HUES48 (cell line): ENCODE data around the gene NPRL2.

Source experiments
- H3K27ac ChIP-seq: one replicate; pipeline ENCODE4 v1.7.0; 2013; ENCODE audit warnings: low read depth, low read length, inconsistent platforms
- H3K27me3 ChIP-seq: 2 replicates; pipeline ENCODE4 v1.6.1; 2013; ENCODE audit warnings: mild to moderate bottlenecking, low read length; ENCODE audit not compliant: control insufficient read depth, insufficient read depth
- H3K36me3 ChIP-seq: 2 replicates; pipeline ENCODE4 v1.6.1; 2013; ENCODE audit warnings: low read length; ENCODE audit not compliant: control insufficient read depth, insufficient read depth
- H3K4me1 ChIP-seq: 2 replicates; pipeline ENCODE4 v1.6.1; 2013; ENCODE audit warnings: mild to moderate bottlenecking, low read length; ENCODE audit not compliant: control insufficient read depth, insufficient read depth
- H3K4me3 ChIP-seq: 2 replicates; pipeline ENCODE4 v1.5.1; 2013; ENCODE audit warnings: mild to moderate bottlenecking, low read depth, low read length
- H3K9ac ChIP-seq: 2 replicates; pipeline ENCODE4 v1.6.1; 2013; ENCODE audit warnings: mild to moderate bottlenecking, low read depth, low read length, moderate library complexity
- H3K9me3 ChIP-seq: 2 replicates; pipeline ENCODE4 v1.6.1; 2013; ENCODE audit warnings: low read length; ENCODE audit not compliant: control insufficient read depth, insufficient read depth

The NPRL2 gene

DNA sequence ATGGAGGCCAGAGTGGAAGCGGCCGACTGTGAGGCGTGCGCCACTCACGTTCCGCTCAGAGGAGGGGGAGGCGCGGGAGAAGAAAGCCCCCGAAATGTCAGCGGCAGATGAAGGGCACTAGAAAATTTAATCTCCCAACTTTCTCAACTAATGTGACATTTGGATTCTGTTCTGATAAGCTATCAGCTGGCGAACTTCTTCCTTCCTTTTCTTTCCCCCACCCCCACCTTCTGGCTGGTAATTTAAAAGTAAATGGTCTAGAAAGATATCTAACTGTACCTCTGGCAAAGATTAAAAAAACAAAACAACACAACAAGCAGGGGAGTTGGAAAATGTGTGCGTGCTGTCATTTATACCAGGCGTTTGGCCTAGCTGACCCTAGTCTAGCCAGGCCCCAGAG is 35.2 kb upstream of the NPRL2 start:
- Histone ChIP-seq H3K27me3 (no peaks in the 10 kb centered on the region), H3K9ac (no peak overlapping the region), H3K4me1 (no peaks in the 10 kb centered on the region), H3K9me3 (no peaks in the 10 kb centered on the region), H3K36me3 (no peaks in the 10 kb centered on the region), H3K27ac (no peak overlapping the region), H3K4me3 (no peak overlapping the region)

DNA sequence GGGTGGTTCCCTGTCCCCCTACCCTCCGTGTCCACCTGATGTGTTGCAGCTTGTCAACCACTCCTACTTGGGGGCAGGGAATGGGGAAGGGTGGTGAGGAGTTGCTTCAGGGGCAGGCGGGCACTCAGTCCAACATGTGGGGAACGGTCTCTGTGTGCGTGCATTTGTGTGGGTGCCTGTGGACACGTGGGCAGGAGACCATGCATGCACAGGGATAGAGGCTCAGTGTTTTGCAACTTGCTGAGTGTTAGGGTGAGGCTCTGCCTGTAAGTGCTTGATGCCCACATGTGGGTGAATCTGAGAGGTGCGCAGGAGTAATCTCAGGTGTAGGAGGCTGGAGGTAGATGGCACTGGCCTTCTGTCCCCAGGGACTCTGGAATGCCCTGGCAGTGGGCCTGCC is 33.2 kb upstream of the NPRL2 start:
- Histone ChIP-seq H3K9ac (no peak overlapping the region), H3K27me3 (no peaks in the 10 kb centered on the region), H3K36me3 (no peaks in the 10 kb centered on the region), H3K9me3 (no peaks in the 10 kb centered on the region), H3K4me1 (no peaks in the 10 kb centered on the region), H3K27ac (no peak overlapping the region), H3K4me3 (no peak overlapping the region)

DNA sequence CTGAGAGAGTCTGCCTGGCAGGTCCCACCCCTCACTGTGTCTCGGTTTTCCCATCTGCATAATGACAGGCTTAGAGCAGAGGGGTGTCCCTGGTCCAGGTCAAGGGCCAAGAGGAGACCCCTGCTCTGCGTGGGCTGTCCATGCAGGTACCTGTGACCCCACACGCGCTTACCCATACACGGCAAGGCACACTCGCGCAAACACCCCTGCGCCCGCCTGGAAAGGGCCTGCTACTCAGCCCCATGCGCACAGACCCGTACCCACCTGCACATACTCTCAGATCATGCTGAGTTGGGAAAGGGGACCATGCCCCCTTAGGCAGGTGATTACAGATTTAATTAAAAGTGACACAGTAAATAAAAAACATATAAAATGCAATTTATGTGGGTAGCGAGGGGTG is 32.1 kb upstream of the NPRL2 start:
- no peak overlapping the region for H3K9ac ChIP-seq
- no peaks in the 10 kb centered on the region for H3K9me3 ChIP-seq
- H3K27ac ChIP-seq = no peak overlapping the region
- H3K36me3 ChIP-seq = no peaks in the 10 kb centered on the region
- H3K27me3 ChIP-seq = no peaks in the 10 kb centered on the region
- H3K4me1 ChIP-seq = no peaks in the 10 kb centered on the region
- no peak overlapping the region for H3K4me3 ChIP-seq

DNA sequence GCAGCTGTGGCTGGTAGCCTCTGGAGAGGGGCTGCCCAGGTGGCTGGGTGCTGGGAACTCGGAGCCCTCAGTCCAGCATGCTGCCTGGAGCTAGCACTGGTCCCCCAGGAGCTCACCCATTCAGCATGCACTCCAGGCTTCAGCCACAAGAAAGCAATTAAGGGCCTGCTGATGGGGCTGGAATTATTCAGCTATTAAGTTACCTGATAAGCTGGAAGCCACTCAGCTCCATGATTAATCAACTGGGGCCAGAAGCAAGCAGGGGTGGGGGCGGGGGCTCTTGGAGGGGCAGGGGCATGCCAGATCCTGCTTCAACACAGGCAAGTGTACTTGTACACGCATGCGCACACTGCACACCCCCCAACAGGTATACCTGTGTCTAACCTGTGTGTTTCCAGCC is 30.8 kb upstream of the NPRL2 start:
- Histone ChIP-seq H3K36me3 (no peaks in the 10 kb centered on the region), H3K4me1 (no peaks in the 10 kb centered on the region), H3K27me3 (no peaks in the 10 kb centered on the region), H3K4me3 (no peak overlapping the region), H3K9ac (no peak overlapping the region), H3K27ac (no peak overlapping the region), H3K9me3 (no peaks in the 10 kb centered on the region)

DNA sequence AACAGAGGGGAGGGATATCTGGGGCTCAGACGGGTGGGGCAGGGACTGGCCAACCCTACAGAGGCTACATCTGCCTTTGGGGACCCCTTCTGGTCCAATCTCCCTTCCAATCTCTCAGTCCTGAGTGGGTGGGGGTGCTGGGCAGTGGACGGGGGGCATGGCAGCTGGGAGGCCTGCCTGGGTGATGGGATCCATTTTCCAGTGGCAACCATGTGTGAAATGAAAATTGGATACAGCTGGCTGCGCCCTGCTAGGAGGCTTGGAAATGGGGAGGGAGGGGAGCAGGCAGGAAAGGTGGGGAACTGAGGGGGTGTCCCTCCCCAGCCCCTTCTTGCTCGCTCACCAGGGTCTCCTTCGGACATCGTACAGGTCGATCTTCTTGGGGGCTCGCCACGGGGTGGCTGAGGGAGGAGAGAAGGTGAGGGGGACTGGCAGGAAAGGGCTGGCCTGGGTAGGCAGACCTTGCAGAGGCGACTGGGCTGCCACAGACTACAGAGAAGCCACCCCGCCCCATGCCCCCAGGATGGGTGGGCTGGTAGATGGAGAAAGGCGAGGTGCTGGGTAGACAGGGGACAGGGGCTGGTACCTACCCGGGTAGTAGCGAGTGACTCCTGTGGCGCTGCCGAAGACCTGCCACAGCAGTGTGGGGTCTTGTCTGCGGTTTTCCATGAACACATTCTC is 30.0 kb upstream of the NPRL2 start:
- H3K27me3 ChIP-seq = no peaks in the 10 kb centered on the region
- no peak overlapping the region for H3K4me3 ChIP-seq
- no peak overlapping the region for H3K27ac ChIP-seq
- H3K9ac ChIP-seq = no peak overlapping the region
- H3K9me3 ChIP-seq = no peaks in the 10 kb centered on the region
- no peaks in the 10 kb centered on the region for H3K4me1 ChIP-seq
- no peaks in the 10 kb centered on the region for H3K36me3 ChIP-seq

DNA sequence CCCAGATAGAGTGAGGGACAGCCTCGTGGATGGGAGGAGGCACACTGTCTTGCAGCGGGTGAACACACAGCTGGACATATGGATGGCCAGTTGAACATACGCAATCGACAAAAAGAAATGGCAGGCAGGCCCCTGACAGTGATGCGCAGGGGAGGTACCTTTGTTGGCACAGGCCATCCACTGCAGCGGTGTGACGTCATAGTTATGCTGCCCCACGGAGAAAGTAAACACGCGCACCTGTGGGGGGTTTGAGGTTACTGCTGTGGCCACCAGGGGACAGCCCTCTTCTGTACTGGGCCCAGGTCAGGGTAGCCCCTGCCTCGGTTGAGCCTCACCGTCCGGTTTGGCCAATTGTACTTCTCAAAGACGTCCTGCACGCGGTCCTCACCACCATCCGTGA is 28.2 kb upstream of the NPRL2 start:
- Histone ChIP-seq H3K4me3 (no peak overlapping the region), H3K27me3 (no peaks in the 10 kb centered on the region), H3K4me1 (no peaks in the 10 kb centered on the region), H3K9me3 (no peaks in the 10 kb centered on the region), H3K36me3 (no peaks in the 10 kb centered on the region), H3K27ac (no peak overlapping the region), H3K9ac (no peak overlapping the region)

DNA sequence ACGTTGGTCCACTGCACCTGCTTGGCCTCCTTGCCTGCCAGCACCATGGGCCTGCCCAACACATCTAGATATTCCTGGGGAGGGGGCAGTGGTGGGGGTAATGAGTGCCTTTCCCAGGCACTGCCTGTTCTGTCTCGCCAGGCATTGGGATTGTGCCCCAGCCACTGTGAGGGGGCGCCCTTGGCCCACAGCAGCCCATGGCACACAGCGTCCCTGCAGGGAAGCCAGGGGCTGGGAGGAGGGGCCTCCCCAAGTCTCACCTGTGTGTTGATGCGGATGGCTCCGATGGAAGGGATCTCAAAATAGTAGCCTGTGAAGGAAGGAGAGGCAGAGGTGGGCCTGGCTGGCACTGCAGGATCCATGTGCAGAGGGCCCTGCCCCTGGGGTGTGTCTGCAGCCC is 27.4 kb upstream of the NPRL2 start:
- Histone ChIP-seq H3K9me3 (no peaks in the 10 kb centered on the region), H3K4me1 (peaks cover 2% of the 10 kb centered on the region; the same call in 1 of the 2 replicates), H3K27ac (no peak overlapping the region), H3K4me3 (no peak overlapping the region), H3K27me3 (no peaks in the 10 kb centered on the region), H3K36me3 (no peaks in the 10 kb centered on the region), H3K9ac (no peak overlapping the region)

DNA sequence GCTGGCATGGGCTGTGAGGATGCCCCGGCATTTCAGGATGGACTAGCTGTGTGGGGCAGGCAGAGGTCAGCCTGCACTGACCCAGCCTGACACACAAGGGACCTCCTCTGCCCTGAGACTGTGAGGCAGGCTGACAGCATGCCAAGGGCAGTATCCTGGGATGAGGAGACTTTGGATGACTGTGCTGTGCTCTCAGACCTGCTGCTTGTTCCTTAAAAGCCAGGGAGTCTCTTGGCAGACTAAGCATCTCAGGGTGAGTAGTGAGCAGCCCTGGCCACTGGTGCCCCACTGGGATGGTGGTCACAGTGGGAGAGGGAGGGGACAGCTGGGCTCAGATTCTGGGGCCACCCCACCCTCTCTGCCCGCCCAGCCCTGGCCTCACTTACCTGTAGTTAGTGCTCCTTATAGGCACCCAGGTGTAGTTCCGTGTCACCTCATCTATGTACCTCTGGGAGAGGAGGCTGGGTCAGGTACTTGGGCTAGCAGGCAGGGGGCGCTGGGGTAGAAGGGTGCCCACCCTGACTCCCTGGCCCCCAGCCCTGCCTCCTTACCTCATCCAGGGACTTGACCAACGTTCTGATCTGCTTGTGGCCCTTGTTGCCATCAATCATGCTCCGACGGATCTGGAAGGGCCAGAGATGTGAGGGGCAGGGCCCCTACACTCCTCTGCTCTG is 24.8 kb upstream of the NPRL2 start:
- H3K4me3 ChIP-seq = no peak overlapping the region
- H3K9ac ChIP-seq = no peak overlapping the region
- no peaks in the 10 kb centered on the region for H3K27me3 ChIP-seq
- peaks cover 9% of the 10 kb centered on the region; the same call in 1 of the 2 replicates for H3K4me1 ChIP-seq
- no peaks in the 10 kb centered on the region for H3K36me3 ChIP-seq
- no peaks in the 10 kb centered on the region for H3K9me3 ChIP-seq
- no peak overlapping the region for H3K27ac ChIP-seq

DNA sequence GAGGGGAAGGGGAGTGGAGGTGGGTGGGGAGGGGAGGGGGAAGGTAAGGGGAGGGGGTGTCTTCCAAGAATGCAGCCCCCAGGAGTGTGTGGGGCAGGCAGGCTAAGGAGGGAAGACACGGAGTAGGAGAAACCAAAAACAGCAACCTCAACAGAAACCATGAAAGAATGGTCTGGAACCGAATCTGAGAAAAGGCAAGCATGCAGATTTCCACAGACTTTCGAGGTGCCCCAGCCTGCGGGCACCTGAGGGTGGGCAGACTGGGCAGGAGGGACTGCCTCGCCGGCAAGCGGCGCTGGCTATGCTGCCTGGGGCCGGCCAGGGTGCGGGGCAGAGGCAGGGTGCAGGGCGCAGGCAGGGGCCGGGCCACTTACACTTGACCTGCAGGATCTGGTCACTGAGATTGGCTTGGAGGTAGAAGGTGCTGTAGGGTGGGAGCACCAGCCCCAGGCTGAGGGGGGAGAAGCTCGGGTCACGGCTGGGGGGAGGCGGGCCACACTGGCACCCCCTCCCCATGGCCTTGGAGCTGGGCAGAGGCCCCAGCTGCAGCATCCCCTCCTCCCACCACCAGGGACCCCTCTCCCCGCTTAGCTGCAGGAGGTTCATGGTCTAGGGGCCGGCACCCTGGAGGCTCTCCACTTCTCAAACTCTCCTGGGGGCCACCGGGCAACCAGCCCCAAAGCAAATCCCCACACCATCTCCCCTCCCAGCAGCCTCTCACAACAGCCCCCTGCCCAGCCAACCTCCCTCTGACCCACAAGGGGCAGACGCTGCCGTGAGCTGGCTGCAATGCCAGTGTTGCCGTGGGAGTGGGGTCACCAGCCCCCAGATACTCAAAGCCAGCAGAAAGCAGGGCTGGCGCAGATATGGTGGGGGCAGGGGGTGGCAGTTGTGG is 24.0 kb upstream of the NPRL2 start:
- H3K4me1 ChIP-seq = peaks cover 9% of the 10 kb centered on the region; the same call in 1 of the 2 replicates
- H3K9ac ChIP-seq = no peak overlapping the region
- H3K36me3 ChIP-seq = no peaks in the 10 kb centered on the region
- no peaks in the 10 kb centered on the region for H3K27me3 ChIP-seq
- H3K9me3 ChIP-seq = no peaks in the 10 kb centered on the region
- H3K4me3 ChIP-seq = no peak overlapping the region
- no peak overlapping the region for H3K27ac ChIP-seq

DNA sequence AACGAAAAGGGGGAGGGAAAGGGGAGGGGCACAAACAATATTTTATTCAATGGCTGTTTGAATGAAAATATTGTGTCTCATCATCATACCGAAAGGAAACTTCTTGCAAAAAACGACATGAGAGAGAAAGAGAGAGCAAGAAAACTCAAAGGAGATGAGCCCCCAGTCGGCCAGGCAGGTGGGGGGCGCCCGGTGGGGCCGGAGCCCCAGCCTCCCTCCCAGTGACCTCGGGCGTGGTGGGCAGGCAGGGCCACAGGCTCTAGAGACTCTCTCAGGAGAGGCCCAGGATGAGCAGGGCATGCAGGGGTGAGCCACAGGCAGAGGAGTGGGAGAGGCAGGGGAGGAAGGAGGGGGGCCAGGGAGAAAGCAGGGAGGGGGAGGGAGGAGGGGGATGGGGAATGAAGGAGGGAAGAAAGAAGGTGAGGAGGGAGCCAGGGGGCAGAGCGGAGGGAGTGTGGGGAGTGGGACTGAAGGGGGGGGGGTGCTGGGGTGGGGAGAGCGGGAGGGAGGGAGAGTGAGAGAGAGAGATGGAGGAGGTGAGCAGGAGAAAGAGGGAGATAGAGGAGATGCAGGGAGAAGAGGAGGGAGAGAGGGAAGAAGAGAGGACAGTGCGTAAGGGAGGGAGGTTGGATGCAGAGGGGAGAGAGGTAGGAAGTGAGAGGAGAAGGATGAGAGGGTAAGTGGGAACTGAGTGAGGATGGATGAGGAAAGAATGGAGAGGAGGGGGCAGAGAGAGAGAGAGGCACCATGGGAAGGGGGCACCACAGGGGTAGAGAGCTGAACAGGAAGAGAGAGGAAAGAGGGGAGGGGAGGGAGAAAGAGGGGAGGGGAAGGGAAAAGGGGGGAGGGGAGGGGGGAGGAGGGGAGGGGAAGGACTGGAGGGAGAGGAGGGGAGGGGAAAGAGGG is 22.8 kb upstream of the NPRL2 start:
- Histone ChIP-seq H3K27ac (no peak overlapping the region), H3K4me3 (no peak overlapping the region), H3K4me1 (peaks cover 9% of the 10 kb centered on the region; the same call in 1 of the 2 replicates), H3K27me3 (no peaks in the 10 kb centered on the region), H3K9ac (no peak overlapping the region), H3K36me3 (no peaks in the 10 kb centered on the region), H3K9me3 (no peaks in the 10 kb centered on the region)
